Esophagus squamous epithelium (tissue), 5 donors: Measurements from ENCODE around the gene TPO. TPM values are rescaled to one million over a fixed set of nuclear protein-coding genes. Genes with fewer than 3 reads are reported as not detected.

Experiments used
- DNase-seq: peaks from one replicate; lab custom pipeline; 2025; lab: John Stamatoyannopoulos, UW
- H3K27ac ChIP-seq, 4 donors: fragments of 200-600 bp; sonication (generic); one replicate each; pipeline ENCODE4 v1.5.1; 2016 to 2019; ENCODE audit warnings: mild to moderate bottlenecking in 1 of 4
- H3K27me3 ChIP-seq, 4 donors: fragments of 200-600 bp; sonication (generic); 1 replicate in 3 of 4; 2 replicates in 1 of 4; pipeline versions ENCODE4 v1.5.1 to v1.6.0; 2017 to 2021; ENCODE audit warnings: antibody characterized with exemption in 1 of 4
- H3K36me3 ChIP-seq, 3 donors: fragments of 200-600 bp; sonication (generic); one replicate each; pipeline ENCODE4 v1.5.1; 2016 to 2019
- H3K4me1 ChIP-seq, 3 donors: fragments of 200-600 bp; sonication (generic); one replicate each; pipeline ENCODE4 v1.5.1; 2017 to 2019
- H3K4me3 ChIP-seq, 4 donors: fragments of 200-600 bp; sonication (generic); 1 replicate in 3 of 4; 2 replicates in 1 of 4; pipeline ENCODE4 v1.5.1; 2016 to 2019; ENCODE audit warnings: mild to moderate bottlenecking in 2 of 4, moderate library complexity in 1 of 4
- H3K9me3 ChIP-seq, 3 donors: fragments of 200-600 bp; sonication (generic); one replicate each; pipeline ENCODE4 v1.5.1; 2016 to 2019
- CTCF ChIP-seq, 6 experiments: fragments of 450-650 bp in 4 of 6; fragments of 200-600 bp in 2 of 6; sonication (generic) in 2 of 6; IDR thresholded peaks; one replicate each; pipeline ENCODE4 v1.5.1; 2016 to 2019; ENCODE audit warnings: antibody characterized with exemption in 6 of 6, mild to moderate bottlenecking in 4 of 6, moderate library complexity in 4 of 6
- POLR2A ChIP-seq, 4 donors: fragments of 450-650 bp; IDR thresholded peaks; one replicate each; pipeline ENCODE4 v1.6.1; 2017; ENCODE audit warnings: antibody characterized with exemption in 4 of 4, mild to moderate bottlenecking in 4 of 4, moderate library complexity in 3 of 4
- WGBS, 2 donors: methylation state at CpG; one replicate each; pipeline ENCODE4 v1.1.5; 2018; 5-methylcytosine and 5-hydroxymethylcytosine counted together
- intact Hi-C: fragments of 100-400 bp; cut with DNase I; formaldehyde crosslinking; loops from one replicate; pipeline ENCODE4 v1.15.0; 2022
- total RNA-seq, 4 donors: library from RNA; depleted of rRNA; stranded (reverse); fragments of >200 nt; gene quantifications; one replicate each; pipeline ENCODE4 v1.1.0, GENCODE V29; 2016
- donor health status: DM: yes; HTN: yes; CAD: no.

The TPO gene
- total RNA-seq, 4 donors from 2014 or later: 0.31 to 4.6 (median 2.7) TPM

- Histone ChIP-seq H3K27ac (no peak overlapping the region), H3K27me3 (no peaks in the 10 kb centered on the region), H3K9me3 (no peaks in the 10 kb centered on the region), H3K4me3 (no peak overlapping the region), H3K36me3 (no peaks in the 10 kb centered on the region), H3K4me1 (peaks cover 0 to 6% (median 0%) of the 10 kb centered on the region in 3 donors)
- WGBS, 2 donors: 86 to 90% methylated on average over 6 to 7 of the region's 7 CpGs
- intact Hi-C loops: no loop called here
- DNase-seq: no peak
- TF ChIP-seq CTCF (IDR thresholded peaks at IDR 0.05) (no peak), POLR2A (IDR thresholded peaks at IDR 0.05) (no peak)
Observed at GRCh38 chr2:1394709-1395408, 18.4 kb upstream of the TPO start.

GRCh38 chr2:1397350-1397749 is 15.9 kb upstream of the TPO start:
- H3K27ac ChIP-seq: no peak overlapping the region
- TF ChIP-seq POLR2A (IDR thresholded peaks at IDR 0.05) (no peak), CTCF (IDR thresholded peaks at IDR 0.05) (no peak)
- DNase-seq: no peak

GRCh38 chr2:1398191-1398590 is 15.1 kb upstream of the TPO start:
- no peak overlapping the region for H3K27ac ChIP-seq
- WGBS, 2 donors: 85% methylated on average over 4 of the region's 7 CpGs; no CpG with 5 or more reads in 1 of the 2 donors
- no peak for DNase-seq
- H3K27me3 ChIP-seq: no peaks in the 10 kb centered on the region
- intact Hi-C loops: no loop called here
- no peak overlapping the region for H3K4me3 ChIP-seq
- H3K4me1 ChIP-seq: peaks cover 0 to 6% (median 0%) of the 10 kb centered on the region in 3 donors
- H3K36me3 ChIP-seq: no peaks in the 10 kb centered on the region
- no peak for TF ChIP-seq CTCF (IDR thresholded peaks at IDR 0.05)
- TF ChIP-seq POLR2A (IDR thresholded peaks at IDR 0.05): no peak
- no peaks in the 10 kb centered on the region for H3K9me3 ChIP-seq

More at GRCh38 chr2:1397350-1397749, 15.9 kb upstream of the TPO start:
- Histone ChIP-seq H3K36me3 (no peaks in the 10 kb centered on the region), H3K27me3 (no peaks in the 10 kb centered on the region), H3K9me3 (no peaks in the 10 kb centered on the region), H3K4me1 (peaks cover 0 to 6% (median 0%) of the 10 kb centered on the region in 3 donors), H3K4me3 (no peak overlapping the region)
- WGBS, 2 donors: 57 to 62% methylated on average over 1 to 4 of the region's 4 CpGs
- intact Hi-C loops: no loop called here

- WGBS, 2 donors: 73 to 75% methylated on average over 8 of the region's 8 CpGs
Observed at GRCh38 chr2:1400943-1401735, 12.1 kb upstream of the TPO start.

More at GRCh38 chr2:1400943-1401735, 12.1 kb upstream of the TPO start:
- Histone ChIP-seq H3K4me3 (no peak overlapping the region), H3K27ac (no peak overlapping the region), H3K36me3 (no peaks in the 10 kb centered on the region), H3K4me1 (peaks cover 0 to 2% (median 0%) of the 10 kb centered on the region in 3 donors), H3K9me3 (no peaks in the 10 kb centered on the region), H3K27me3 (no peaks in the 10 kb centered on the region)
- TF ChIP-seq POLR2A (IDR thresholded peaks at IDR 0.05) (no peak), CTCF (IDR thresholded peaks at IDR 0.05) (no peak)
- intact Hi-C loops: no loop called here
- DNase-seq: no peak
